ENCODE results near the gene MCF2L2.

The MCF2L2 gene

GRCh38 chr3:183226333-183226890, 202.0 kb downstream of the MCF2L2 start:
- no peak for DNase-seq

GRCh38 chr3:183224180-183224970, 204.0 kb downstream of the MCF2L2 start:
- peak; percentile 65 for DNase-seq

- DNase-seq, result no peak
These were observed 205.7 kb downstream of the MCF2L2 start for GRCh38 chr3:183222631-183223235.

- no peak for DNase-seq
These were observed 207.6 kb downstream of the MCF2L2 start for GRCh38 chr3:183220828-183221227.

- no peak for DNase-seq
These were observed 209.6 kb downstream of the MCF2L2 start for GRCh38 chr3:183218826-183219225.

GRCh38 chr3:183217548-183218332, 210.7 kb downstream of the MCF2L2 start:
- DNase-seq, result no peak

GRCh38 chr3:183215591-183216202, 212.7 kb downstream of the MCF2L2 start:
- no peak for DNase-seq

- no peak for DNase-seq
These were observed 214.2 kb downstream of the MCF2L2 start for GRCh38 chr3:183214277-183214612.

GRCh38 chr3:183213415-183214276, 214.8 kb downstream of the MCF2L2 start:
- no peak for DNase-seq

- DNase-seq, result no peak
These were observed 215.9 kb downstream of the MCF2L2 start for GRCh38 chr3:183212565-183212964.

- DNase-seq, result no peak
These were observed 216.3 kb downstream of the MCF2L2 start for GRCh38 chr3:183212096-183212495.

- no peak for DNase-seq
These were observed 217.1 kb downstream of the MCF2L2 start for GRCh38 chr3:183211352-183211751.

GRCh38 chr3:183210862-183211341, 217.5 kb downstream of the MCF2L2 start:
- peak; percentile 73 for DNase-seq

- no peak for DNase-seq
These were observed 218.1 kb downstream of the MCF2L2 start for GRCh38 chr3:183210341-183210740.

GRCh38 chr3:183208800-183209199, 219.6 kb downstream of the MCF2L2 start:
- no peak for DNase-seq

- DNase-seq, result no peak
These were observed 220.2 kb downstream of the MCF2L2 start for GRCh38 chr3:183208260-183208659.

GRCh38 chr3:183203670-183204069, 224.7 kb downstream of the MCF2L2 start:
- DNase-seq, result no peak

- no peak for DNase-seq
These were observed 226.3 kb downstream of the MCF2L2 start for GRCh38 chr3:183202004-183202722.

- DNase-seq, result no peak
These were observed 229.5 kb downstream of the MCF2L2 start for GRCh38 chr3:183198939-183199338.

GRCh38 chr3:183197734-183198133, 230.7 kb downstream of the MCF2L2 start:
- DNase-seq, result no peak

- no peak for DNase-seq
These were observed 233.2 kb downstream of the MCF2L2 start for GRCh38 chr3:183195266-183195665.
